Measurements from ENCODE around the gene TRERF1.

DNA sequence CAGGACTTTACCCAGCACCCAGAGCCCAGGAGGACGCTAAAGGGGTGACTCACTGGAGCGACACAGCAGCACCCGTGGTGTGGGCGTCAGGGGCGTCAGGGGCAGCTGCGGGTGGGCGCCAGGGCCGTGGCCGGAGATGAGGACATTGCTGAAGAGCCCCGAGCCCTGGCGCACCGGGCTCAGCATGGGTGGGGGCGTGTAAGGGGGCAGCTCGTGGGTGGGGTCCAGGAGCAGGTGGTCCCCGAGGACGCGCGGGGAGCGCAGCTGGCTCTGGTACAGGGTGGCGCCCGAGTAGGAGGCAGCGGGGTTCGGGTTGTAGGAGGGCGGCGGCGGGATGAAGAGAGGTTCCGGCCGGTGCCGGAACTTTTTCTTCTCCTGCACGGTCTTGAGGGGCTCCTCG lies 192.4 kb downstream of the TRERF1 start:
- TF ChIP-seq POLR2A (IDR thresholded peaks at IDR 0.05; ENCODE audit: low read depth, low read length) (no peak), TAF1 (IDR thresholded peaks at IDR 0.05; ENCODE audit: borderline replicate concordance, low read depth, low read length) (no peak), POLR2AphosphoS5 (IDR thresholded peaks at IDR 0.05; ENCODE audit: low read depth, low read length) (no peak)
